K562 (cell line): ENCODE results near the gene IQCK. TPM values are rescaled to one million over a fixed set of nuclear protein-coding genes. Genes with fewer than 3 reads are reported as not detected.
"Not testable (repeated sequence)": the region's sequence is repeated elsewhere in the genome, so short reads cannot be mapped to it uniquely, and the experiment has no call there.

Experiments
- ATAC-seq: fragments of 200-7000 bp; cut with Tn5 transposase; 3 replicates; pipeline ENCODE4 v1.9.1; 2020; ENCODE audit warnings: moderate library complexity
- BruUV-seq: library from RNA; stranded (reverse); fragments of 400-500 nt; replicated peaks from 2 replicates; lab custom pipeline; 2021; lab: Mats Ljungman, UMichigan
- CTCF ChIA-PET: fragments of 300-600 bp; formaldehyde crosslinking; extraction: SDS; loops from one replicate; lab custom pipeline; 2021; ENCODE audit warnings: low intra/inter-chr PET ratio; lab: Yijun Ruan, JAX
- POLR2A ChIA-PET: fragments of 300-600, 350-650 bp; sonication (Branson Sonifier 250); formaldehyde crosslinking; extraction: SDS; loops from one replicate; lab custom pipeline; 2021; ENCODE audit warnings: antibody characterized with exemption, inconsistent platforms; lab: Yijun Ruan, JAX
- DNase-seq, 4 experiments: peaks; one replicate each; pipeline versions ENCODE4 v3.0.0 to v3.0.0-alpha.2; 2011 to 2018; ENCODE audit warnings: low spot score in 3 of 4, mixed read lengths in 3 of 4; ENCODE audit errors: extremely low read depth in 1 of 4
- FAIRE-seq: peaks from 2 replicates; lab custom pipeline; 2011; peaks lifted over from hg19 to GRCh38; lab: Jason Lieb, UNC
- H2AFZ ChIP-seq: 2 replicates; pipeline ENCODE4 v1.6.0; 2011; ENCODE audit warnings: low read depth, low read length, control low read depth, inconsistent platforms
- H3K27ac ChIP-seq: fragments of 200-600 bp; 3 replicates; pipeline ENCODE4 v1.8.0; 2011; ENCODE audit warnings: low read depth, mild to moderate bottlenecking, control low read depth, inconsistent platforms, low read length, moderate library complexity, mixed read lengths; ENCODE audit errors: extremely low read depth
- H3K27me3 ChIP-seq, 2 experiments: fragments of 300-600 bp in 1 of 2; 2 replicates in 1 of 2; 3 replicates in 1 of 2; pipeline versions ENCODE4 v1.6.0 to v1.8.0; 2011; ENCODE audit warnings: inconsistent platforms in 2 of 2, low read length in 2 of 2, mild to moderate bottlenecking in 1 of 2, mixed read lengths in 1 of 2, moderate library complexity in 1 of 2; ENCODE audit not compliant: control insufficient read depth in 2 of 2, insufficient read depth in 2 of 2
- H3K36me3 ChIP-seq: fragments of 300-600 bp; 3 replicates; pipeline ENCODE4 v1.8.0; 2011; ENCODE audit warnings: mild to moderate bottlenecking, low read length, inconsistent platforms; ENCODE audit not compliant: control insufficient read depth, insufficient read depth
- H3K4me1 ChIP-seq, 2 experiments: fragments of 200-600 bp in 1 of 2; replicated peaks in 1 of 2; 2 replicates in 1 of 2; 3 replicates in 1 of 2; pipeline versions ENCODE4 v1.5.1 to v1.8.0; 2011; ENCODE audit warnings: inconsistent platforms in 2 of 2, low read length in 2 of 2, mild to moderate bottlenecking in 1 of 2, mixed read lengths in 1 of 2, moderate library complexity in 1 of 2; ENCODE audit not compliant: control insufficient read depth in 2 of 2, insufficient read depth in 2 of 2
- H3K4me2 ChIP-seq: 2 replicates; pipeline ENCODE4 v1.6.1; 2011; ENCODE audit warnings: low read length, control low read depth, inconsistent platforms, mixed read lengths; ENCODE audit not compliant: insufficient read depth
- H3K4me3 ChIP-seq: fragments of 200-600 bp; sonication (generic), shearing (Covaris generic); 2 replicates; pipeline ENCODE4 v1.5.1; 2016; ENCODE audit warnings: control low read depth, inconsistent platforms
- H3K79me2 ChIP-seq: fragments of 200-600 bp; 3 replicates; pipeline ENCODE4 v1.8.0; 2011; ENCODE audit warnings: low read length, inconsistent platforms; ENCODE audit not compliant: control insufficient read depth, insufficient read depth
- H3K9ac ChIP-seq, 2 experiments: 2 replicates each; pipeline versions ENCODE4 v1.6.0 to v1.6.1; 2011; ENCODE audit warnings: low read depth in 2 of 2, low read length in 2 of 2, control low read depth in 1 of 2, inconsistent platforms in 1 of 2, mild to moderate bottlenecking in 1 of 2, mixed read lengths in 1 of 2; ENCODE audit not compliant: insufficient read depth in 1 of 2
- H3K9me1 ChIP-seq: one replicate; pipeline ENCODE4 v1.6.0; 2011; ENCODE audit warnings: inconsistent platforms, mild to moderate bottlenecking, low read length, moderate library complexity; ENCODE audit not compliant: control insufficient read depth, insufficient read depth
- H3K9me3 ChIP-seq: replicated peaks from 2 replicates; pipeline ENCODE4 v1.5.1; 2011; ENCODE audit warnings: low read depth, low read length, inconsistent platforms; ENCODE audit not compliant: control insufficient read depth, insufficient read depth
- H4K20me1 ChIP-seq: replicated peaks from 2 replicates; pipeline ENCODE4 v1.6.1; 2011; ENCODE audit warnings: low read length, inconsistent platforms, mixed read lengths; ENCODE audit not compliant: control insufficient read depth, insufficient read depth
- CBX1 ChIP-seq: sonication (generic); IDR thresholded peaks from 2 replicates; pipeline ENCODE4 v1.6.1; 2016; ENCODE audit warnings: antibody characterized with exemption, low read depth, mild to moderate bottlenecking
- SOX6 ChIP-seq: fragments of 450-650 bp; IDR thresholded peaks from 2 replicates; pipeline ENCODE4 v1.6.1; 2014; ENCODE audit warnings: mild to moderate bottlenecking
- ZNF785 ChIP-seq: fragments of 250-450 bp; sonication (Bioruptor Pico); IDR thresholded peaks from 2 replicates; pipeline ENCODE4 v1.4.0; 2020; ENCODE audit warnings: mild to moderate bottlenecking
- WGBS: fragments of 100-300 bp; shearing (Covaris generic); methylation state at CpG from one replicate; pipeline ENCODE4 v1.1.6; 2016; ENCODE audit warnings: low coverage, mixed read lengths; ENCODE audit not compliant: insufficient coverage; ENCODE audit errors: missing lambda C conversion rate; 5-methylcytosine and 5-hydroxymethylcytosine counted together
- in situ Hi-C: fragments of 300-500 bp; cut with MboI; formaldehyde crosslinking; loops from 4 replicates; pipeline ENCODE4 v1.15.0; 2018; ENCODE audit warnings: inconsistent platforms, mixed read lengths
- intact Hi-C: fragments of 100-400 bp; cut with micrococcal nuclease; formaldehyde crosslinking; loops from 2 replicates; pipeline ENCODE4 v1.14.2; 2022
- polyA plus RNA-seq, 8 experiments: library from polyadenylated mRNA; depleted of rRNA in 4 of 8; stranded (reverse) in 5 of 8; unstranded in 3 of 8; fragments of >200 nt; fragmentation: Nextera tagmentation in 2 of 8; fragmentation: Illumina TruSeq in 1 of 8; extraction: Ambion mirVana in 2 of 8; extraction: Trizol in 1 of 8; gene quantifications; 2 replicates each; pipeline versions ENCODE4 v1.2.1 to v1.2.3, GENCODE V29; 2011 to 2014; ENCODE audit warnings: inconsistent platforms in 1 of 8, missing spikeins in 1 of 8
- total RNA-seq, 7 experiments: library from RNA; depleted of rRNA in 6 of 7; stranded (reverse); fragments of >200 nt in 6 of 7; fragmentation: Illumina TruSeq in 2 of 7; extraction: Trizol in 2 of 7; gene quantifications; 2 replicates each; pipeline versions ENCODE4 v1.2.1 to v1.2.3, GENCODE V29; 2011 to 2021; ENCODE audit warnings: low replicate concordance in 1 of 7
- TF ChIP-seq, protein P1 (sequence below): fragments of 450-650 bp; formaldehyde crosslinking; IDR thresholded peaks from 2 replicates; pipeline ENCODE4 v1.4.0; 2022; ENCODE audit warnings: mild to moderate bottlenecking, moderate library complexity

IQCK gene
- total and polyA plus RNA-seq, 9 of the 15 experiments (the other 6 are each of a cell fraction or from before 2014, with no cell fraction given), result 5.2 to 12.2 (median 7.3) TPM

DNA sequence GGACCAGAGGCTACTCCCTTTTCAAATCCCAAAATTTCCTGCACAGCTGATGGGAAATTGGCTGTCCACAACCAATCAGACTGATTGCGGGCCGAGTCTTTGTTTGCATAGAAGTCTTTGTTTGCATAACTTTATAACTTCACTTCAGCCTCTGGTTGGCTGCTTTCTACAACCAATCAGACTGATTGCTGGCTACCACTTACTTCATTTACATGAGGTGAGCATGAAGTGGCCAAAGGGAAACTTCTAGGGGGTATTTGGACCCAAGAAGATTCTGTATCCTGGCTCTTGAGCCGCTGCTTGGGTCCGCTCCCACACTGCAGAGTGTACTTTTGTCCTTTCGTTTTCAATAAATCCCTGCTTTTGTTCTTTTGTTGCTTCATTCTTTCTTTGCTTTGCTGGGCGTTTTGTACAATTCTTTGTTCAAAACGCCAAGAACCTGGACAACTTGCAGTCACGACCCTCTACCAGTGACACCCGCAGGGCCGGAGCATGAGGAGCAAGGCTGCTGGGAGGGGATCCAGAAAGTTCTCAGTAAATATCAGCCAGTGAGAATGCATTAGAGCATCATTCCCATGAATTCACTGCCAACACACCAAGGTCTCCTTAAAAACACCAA lies 67.5 kb downstream of the IQCK start:
- H3K9ac ChIP-seq, result no peak overlapping the region
- DNase-seq, result no peak
- POLR2A ChIA-PET, result no interaction called here
- WGBS, result 27% methylated on average over 10 of the region's 10 CpGs
- no peak overlapping the region for H3K4me2 ChIP-seq
- H3K27me3 ChIP-seq, result no peaks in the 10 kb centered on the region
- TF ChIP-seq, protein P1, sequence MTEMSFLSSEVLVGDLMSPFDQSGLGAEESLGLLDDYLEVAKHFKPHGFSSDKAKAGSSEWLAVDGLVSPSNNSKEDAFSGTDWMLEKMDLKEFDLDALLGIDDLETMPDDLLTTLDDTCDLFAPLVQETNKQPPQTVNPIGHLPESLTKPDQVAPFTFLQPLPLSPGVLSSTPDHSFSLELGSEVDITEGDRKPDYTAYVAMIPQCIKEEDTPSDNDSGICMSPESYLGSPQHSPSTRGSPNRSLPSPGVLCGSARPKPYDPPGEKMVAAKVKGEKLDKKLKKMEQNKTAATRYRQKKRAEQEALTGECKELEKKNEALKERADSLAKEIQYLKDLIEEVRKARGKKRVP (CRISPR knock-in tag), result no peak
- no peak for TF ChIP-seq ZNF785
- no peak for TF ChIP-seq CBX1
- no peak for TF ChIP-seq SOX6
- TF ChIP-seq, all 486 proteins: peak for 0
- Histone ChIP-seq H3K79me2 (no peaks in the 10 kb centered on the region), H2AFZ (no peak overlapping the region), H3K27ac (no peak overlapping the region), H3K36me3 (no peaks in the 10 kb centered on the region), H4K20me1 (no peaks in the 10 kb centered on the region), H3K9me3 (no peaks in the 10 kb centered on the region), H3K4me1 (no peaks in the 10 kb centered on the region), H3K4me3 (no peak overlapping the region), H3K9me1 (no peaks in the 10 kb centered on the region)
- FAIRE-seq (no peak), ATAC-seq (no peak)
- CTCF ChIA-PET, result no interaction called here
- in situ Hi-C loops, result no loop called here
- no TSS peak for BruUV-seq
- intact Hi-C loops, result no loop called here

DNA sequence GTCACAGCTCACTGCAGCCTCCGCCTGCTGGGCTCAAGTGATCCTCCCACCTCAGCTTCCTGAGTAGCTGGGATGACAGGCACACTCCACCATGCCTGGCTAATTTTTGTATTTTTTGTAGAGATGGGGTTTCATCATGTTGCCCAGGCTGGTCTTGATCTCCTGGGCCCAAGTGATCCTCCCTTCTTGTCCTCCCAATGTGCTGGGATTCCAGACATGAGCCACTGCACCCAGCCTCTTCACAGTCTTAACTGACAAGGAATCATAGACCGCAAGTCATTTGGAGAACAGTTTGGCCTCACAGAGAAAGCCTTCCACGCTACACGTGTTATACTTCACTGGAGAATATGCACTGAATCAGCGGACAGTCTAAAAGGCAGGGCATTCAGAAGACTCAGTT lies 83.3 kb downstream of the IQCK start:
- H4K20me1 ChIP-seq, H3K27ac ChIP-seq, H3K4me1 ChIP-seq, ATAC-seq, intact Hi-C loops, H3K9ac ChIP-seq, H3K27me3 ChIP-seq, H3K9me1 ChIP-seq, in situ Hi-C loops, H3K36me3 ChIP-seq, H3K4me3 ChIP-seq, CTCF ChIA-PET, H3K79me2 ChIP-seq, H3K4me2 ChIP-seq, H2AFZ ChIP-seq, POLR2A ChIA-PET, BruUV-seq, H3K9me3 ChIP-seq, DNase-seq: not testable (repeated sequence)
- FAIRE-seq, result peak; percentile 29
- WGBS, result no CpG with 5 or more reads among the region's 5 CpGs

DNA sequence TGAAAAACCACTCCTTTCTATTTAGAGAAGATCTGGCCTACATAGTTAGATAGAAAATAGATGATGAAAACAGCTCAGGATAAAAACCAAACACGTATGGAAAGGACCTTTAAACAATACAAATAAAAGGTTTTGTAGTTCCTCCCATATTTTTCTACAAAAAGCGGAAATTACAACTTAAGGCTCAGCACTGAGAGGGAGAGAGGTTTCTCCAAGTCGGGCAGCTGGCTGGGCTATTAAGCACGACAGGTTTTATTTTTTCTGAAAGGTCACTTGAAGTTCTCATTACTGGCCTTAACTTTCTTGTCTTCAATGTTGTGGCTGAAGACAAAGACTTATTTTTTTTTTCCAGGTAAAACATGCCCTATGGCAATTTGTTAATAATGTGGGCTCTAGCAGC lies 83.8 kb downstream of the IQCK start:
- BruUV-seq, in situ Hi-C loops, H3K4me1 ChIP-seq, CTCF ChIA-PET, H3K9me3 ChIP-seq, POLR2A ChIA-PET, H3K79me2 ChIP-seq, DNase-seq, H3K27ac ChIP-seq, H3K4me2 ChIP-seq, H3K9ac ChIP-seq, intact Hi-C loops, H4K20me1 ChIP-seq, H3K36me3 ChIP-seq, H3K27me3 ChIP-seq, H3K9me1 ChIP-seq, ATAC-seq, H3K4me3 ChIP-seq, H2AFZ ChIP-seq, FAIRE-seq: not testable (repeated sequence)
- 14% methylated on average over 1 of the region's 4 CpGs for WGBS
